NCI-H510A (cell line): ENCODE results near the gene PAGR1.
A peak's percentile ranks its signal among the peaks of the same experiment; 100 is the strongest.

Source experiments
- DNase-seq: peaks from one replicate; lab custom pipeline; 2025; lab: John Stamatoyannopoulos, UW

Gene PAGR1

GRCh38 chr16:29837841-29838240, 21.9 kb downstream of the PAGR1 start:
- DNase-seq: no peak

- no peak for DNase-seq
Measured at GRCh38 chr16:29839822-29840221, 23.9 kb downstream of the PAGR1 start.

GRCh38 chr16:29840240-29840639, 24.3 kb downstream of the PAGR1 start:
- no peak for DNase-seq

GRCh38 chr16:29841631-29842030, 25.7 kb downstream of the PAGR1 start:
- no peak for DNase-seq

- DNase-seq: no peak
Measured at GRCh38 chr16:29842732-29843346, 26.9 kb downstream of the PAGR1 start.

- no peak for DNase-seq
Measured at GRCh38 chr16:29843931-29844330, 28.0 kb downstream of the PAGR1 start.

GRCh38 chr16:29844575-29845331, 28.8 kb downstream of the PAGR1 start:
- DNase-seq: no peak

GRCh38 chr16:29845656-29846055, 29.7 kb downstream of the PAGR1 start:
- DNase-seq: no peak

GRCh38 chr16:29848420-29849297, 32.7 kb downstream of the PAGR1 start:
- DNase-seq: peak; percentile 29

GRCh38 chr16:29849505-29849904, 33.6 kb downstream of the PAGR1 start:
- no peak for DNase-seq

GRCh38 chr16:29850998-29851397, 35.0 kb downstream of the PAGR1 start:
- DNase-seq: no peak

GRCh38 chr16:29852654-29853053, 36.7 kb downstream of the PAGR1 start:
- no peak for DNase-seq

GRCh38 chr16:29854520-29855100, 38.7 kb downstream of the PAGR1 start:
- no peak for DNase-seq

GRCh38 chr16:29857133-29857760, 41.3 kb downstream of the PAGR1 start:
- no peak for DNase-seq

- no peak for DNase-seq
Measured at GRCh38 chr16:29858149-29858849, 42.3 kb downstream of the PAGR1 start.

- DNase-seq: no peak
Measured at GRCh38 chr16:29858974-29859373, 43.0 kb downstream of the PAGR1 start.

- no peak for DNase-seq
Measured at GRCh38 chr16:29860218-29860617, 44.3 kb downstream of the PAGR1 start.

- DNase-seq: peak; percentile 26
Measured at GRCh38 chr16:29862383-29862883, 46.5 kb downstream of the PAGR1 start.

GRCh38 chr16:29862884-29863668, 47.1 kb downstream of the PAGR1 start, which contains the start of gene CDIPT:
Gene CDIPT (minus strand): TSS chr16:29863226. CDS start chr16:29862857, 369 bp downstream.
- peak; percentile 98 for DNase-seq

GRCh38 chr16:29863669-29863984, 47.7 kb downstream of the PAGR1 start:
- DNase-seq: no peak
